Fibroblast of villous mesenchyme (primary cell): Measurements from ENCODE around the gene GPRASP3. TPM values are rescaled to one million over a fixed set of nuclear protein-coding genes. Genes with fewer than 3 reads are reported as not detected.

Experiments
- DNase-seq: peaks from one replicate; pipeline ENCODE4 v3.0.0-alpha.2; 2010; ENCODE audit warnings: low read depth
- H3K4me3 ChIP-seq: 2 replicates; pipeline ENCODE4 v1.5.1; 2011; ENCODE audit warnings: low read depth, mild to moderate bottlenecking, low read length
- CTCF ChIP-seq: IDR thresholded peaks from 2 replicates; pipeline ENCODE4 v1.5.1; 2012; ENCODE audit warnings: low read depth, mild to moderate bottlenecking, low read length; ENCODE audit not compliant: insufficient read depth
- total RNA-seq: library from RNA; depleted of rRNA; stranded (reverse); fragments of >200 nt; gene quantifications from 2 replicates; pipeline ENCODE4 v1.2.3, GENCODE V29; 2012

Gene GPRASP3
- total RNA-seq, 1 donor = 6.9 TPM

GRCh38 chrX:102697494-102697893 lies 23.0 kb upstream of the GPRASP3 start:
- H3K4me3 ChIP-seq = no peak overlapping the region
- DNase-seq = peak; percentile 33
- TF ChIP-seq CTCF = no peak

- DNase-seq = no peak
- TF ChIP-seq CTCF = no peak
- no peak overlapping the region for H3K4me3 ChIP-seq
Measured at GRCh38 chrX:102708900-102709299, 11.6 kb upstream of the GPRASP3 start.

- no peak for TF ChIP-seq CTCF
- peak overlapping the region; percentile 67 for H3K4me3 ChIP-seq
- DNase-seq = no peak
Measured at GRCh38 chrX:102711872-102712215, 8.7 kb upstream of the GPRASP3 start.

- DNase-seq = peak; percentile 11
- TF ChIP-seq CTCF = no peak
- peak within 1 kb of the TSS; percentile 67 for H3K4me3 ChIP-seq
Measured at GRCh38 chrX:102712216-102712966, 8.2 kb upstream of the GPRASP3 start, which contains the start of gene GPRASP2. TSS of gene GPRASP2 (plus strand) at chrX:102712448. CDS start at chrX:102714870, 2,422 bp downstream.

GRCh38 chrX:102712981-102713625 lies 7.4 kb upstream of the GPRASP3 start:
- peak overlapping the region; percentile 67 for H3K4me3 ChIP-seq
- DNase-seq = peak; percentile 59
- TF ChIP-seq CTCF = peak; percentile 66

GRCh38 chrX:102714994-102715393 lies 5.5 kb upstream of the GPRASP3 start:
- DNase-seq = no peak
- no peak overlapping the region for H3K4me3 ChIP-seq
- no peak for TF ChIP-seq CTCF
